ENCODE data around the gene BAG5.

- TF ChIP-seq FOXP2 (optimal IDR thresholded peaks at IDR 0.05; ENCODE audit: control extremely low read depth, extremely low read length, insufficient read depth): no peak
- no peak for TF ChIP-seq POLR2AphosphoS5 (IDR thresholded peaks at IDR 0.05; ENCODE audit: borderline replicate concordance, low read depth, low read length)
- TF ChIP-seq EZH2 (IDR thresholded peaks at IDR 0.05): no peak
These were observed 15.6 kb downstream of the BAG5 start for GRCh38 chr14:103546652-103547454.

Data from SK-N-MC (cell line).